Ishikawa (cell line): ENCODE measurements around the gene FAM168A.

Experiments used
- CEBPB ChIP-seq: IDR thresholded peaks from 2 replicates; pipeline ENCODE4 v1.6.1; 2012
- CREB1 ChIP-seq: IDR thresholded peaks from 2 replicates; pipeline ENCODE4 v1.6.1; 2012; ENCODE audit warnings: low read depth
- EGR1 ChIP-seq: IDR thresholded peaks from 2 replicates; pipeline ENCODE4 v1.6.1; 2012
- EP300 ChIP-seq: IDR thresholded peaks from 2 replicates; pipeline ENCODE4 v1.6.1; 2012; ENCODE audit warnings: borderline replicate concordance
- FOXM1 ChIP-seq: IDR thresholded peaks from 2 replicates; pipeline ENCODE4 v1.6.1; 2012; ENCODE audit warnings: low read depth, borderline replicate concordance
- MAX ChIP-seq: IDR thresholded peaks from 2 replicates; pipeline ENCODE4 v1.6.1; 2012
- RAD21 ChIP-seq: IDR thresholded peaks from 2 replicates; pipeline ENCODE4 v1.6.1; 2012; ENCODE audit warnings: low read depth
- TAF1 ChIP-seq: IDR thresholded peaks from 2 replicates; pipeline ENCODE4 v1.6.1; 2012; ENCODE audit warnings: low read depth, mild to moderate bottlenecking
- USF1 ChIP-seq: IDR thresholded peaks from 2 replicates; pipeline ENCODE4 v1.6.1; 2012
- YY1 ChIP-seq: IDR thresholded peaks from 2 replicates; pipeline ENCODE4 v1.6.1; 2012; ENCODE audit warnings: low read depth
- TF ChIP-seq, protein P1 (sequence below): IDR thresholded peaks from 2 replicates; pipeline ENCODE4 v1.6.1; 2012; ENCODE audit warnings: low read depth, mild to moderate bottlenecking

GRCh38 chr11:73380897-73381410, 217.0 kb downstream of the FAM168A start:
- TF ChIP-seq RAD21 (no peak), YY1 (no peak), FOXM1 (no peak), EP300 (no peak), TAF1 (no peak), CEBPB (no peak), CREB1 (no peak), USF1 (no peak), EGR1 (no peak), MAX (no peak)
- TF ChIP-seq, protein P1, sequence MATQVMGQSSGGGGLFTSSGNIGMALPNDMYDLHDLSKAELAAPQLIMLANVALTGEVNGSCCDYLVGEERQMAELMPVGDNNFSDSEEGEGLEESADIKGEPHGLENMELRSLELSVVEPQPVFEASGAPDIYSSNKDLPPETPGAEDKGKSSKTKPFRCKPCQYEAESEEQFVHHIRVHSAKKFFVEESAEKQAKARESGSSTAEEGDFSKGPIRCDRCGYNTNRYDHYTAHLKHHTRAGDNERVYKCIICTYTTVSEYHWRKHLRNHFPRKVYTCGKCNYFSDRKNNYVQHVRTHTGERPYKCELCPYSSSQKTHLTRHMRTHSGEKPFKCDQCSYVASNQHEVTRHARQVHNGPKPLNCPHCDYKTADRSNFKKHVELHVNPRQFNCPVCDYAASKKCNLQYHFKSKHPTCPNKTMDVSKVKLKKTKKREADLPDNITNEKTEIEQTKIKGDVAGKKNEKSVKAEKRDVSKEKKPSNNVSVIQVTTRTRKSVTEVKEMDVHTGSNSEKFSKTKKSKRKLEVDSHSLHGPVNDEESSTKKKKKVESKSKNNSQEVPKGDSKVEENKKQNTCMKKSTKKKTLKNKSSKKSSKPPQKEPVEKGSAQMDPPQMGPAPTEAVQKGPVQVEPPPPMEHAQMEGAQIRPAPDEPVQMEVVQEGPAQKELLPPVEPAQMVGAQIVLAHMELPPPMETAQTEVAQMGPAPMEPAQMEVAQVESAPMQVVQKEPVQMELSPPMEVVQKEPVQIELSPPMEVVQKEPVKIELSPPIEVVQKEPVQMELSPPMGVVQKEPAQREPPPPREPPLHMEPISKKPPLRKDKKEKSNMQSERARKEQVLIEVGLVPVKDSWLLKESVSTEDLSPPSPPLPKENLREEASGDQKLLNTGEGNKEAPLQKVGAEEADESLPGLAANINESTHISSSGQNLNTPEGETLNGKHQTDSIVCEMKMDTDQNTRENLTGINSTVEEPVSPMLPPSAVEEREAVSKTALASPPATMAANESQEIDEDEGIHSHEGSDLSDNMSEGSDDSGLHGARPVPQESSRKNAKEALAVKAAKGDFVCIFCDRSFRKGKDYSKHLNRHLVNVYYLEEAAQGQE = no peak
